ENCODE data around the gene DNASE1L1. TPM values are rescaled to one million over a fixed set of nuclear protein-coding genes. Genes with fewer than 3 reads are reported as not detected.
A peak's percentile ranks its signal among the peaks of the same experiment; 100 is the strongest.

DNASE1L1 gene
- total and polyA plus RNA-seq, 5 donors from 2014 or later = 12.2 to 29.7 (median 19.9) TPM

- peaks cover 4% of the 10 kb centered on the region for H3K36me3 Mint-ChIP-seq
- peak; percentile 98 to 99 for ATAC-seq (ENCODE audit: low read depth in 2 of 2)
- peak within 1 kb of the TSS; percentile 78 to 89 (median 86) for H3K27ac Mint-ChIP-seq
- H3K9me3 Mint-ChIP-seq = peaks cover 0 to 1% (median 0%) of the 10 kb centered on the region in 7 donors
- H3K27me3 ChIP-seq (ENCODE audit: control insufficient read depth, insufficient read depth, low read length) = no peaks in the 10 kb centered on the region
- H3K27me3 Mint-ChIP-seq = no peaks in the 10 kb centered on the region
- peak within 1 kb of the TSS; percentile 53 for H3K4me3 ChIP-seq (ENCODE audit: low read depth, low read length)
- H3K27ac ChIP-seq (ENCODE audit: insufficient read depth, low read length, poor library complexity, severe bottlenecking) = peak within 1 kb of the TSS; percentile 67
- peak within 1 kb of the TSS; percentile 86 to 96 (median 88) for H3K4me3 Mint-ChIP-seq
- DNase-seq = peak; percentile 81 to 93 (median 88)
- peaks cover 0 to 30% (median 17%) of the 10 kb centered on the region in 4 donors for H3K4me1 Mint-ChIP-seq
- no peaks in the 10 kb centered on the region for H3K9me3 ChIP-seq (ENCODE audit: control insufficient read depth in 2 of 2, low read length in 2 of 2)
- H3K4me1 ChIP-seq (ENCODE audit: control insufficient read depth, insufficient read depth, low read length, poor library complexity, severe bottlenecking) = peaks cover 19% of the 10 kb centered on the region
- peaks cover 3% of the 10 kb centered on the region for H3K36me3 ChIP-seq (ENCODE audit: control insufficient read depth, insufficient read depth, low read length)
Measured at GRCh38 chrX:154428176-154429171, 19.4 kb upstream of the DNASE1L1 start, which contains the start of gene ATP6AP1. Gene ATP6AP1 (plus strand): TSS chrX:154428677. CDS start chrX:154428693, 16 bp downstream.

- no peaks in the 10 kb centered on the region for H3K27me3 Mint-ChIP-seq
- no peaks in the 10 kb centered on the region for H3K36me3 Mint-ChIP-seq
- Histone ChIP-seq H3K4me3 (ENCODE audit: low read depth, low read length) (no peak overlapping the region), H3K27me3 (ENCODE audit: control insufficient read depth, insufficient read depth, low read length) (no peaks in the 10 kb centered on the region), H3K27ac (ENCODE audit: insufficient read depth, low read length, poor library complexity, severe bottlenecking) (peak overlapping the region; percentile 67), H3K36me3 (ENCODE audit: control insufficient read depth, insufficient read depth, low read length) (no peaks in the 10 kb centered on the region), H3K4me1 (ENCODE audit: control insufficient read depth, insufficient read depth, low read length, poor library complexity, severe bottlenecking) (peaks cover 19% of the 10 kb centered on the region), H3K9me3 (ENCODE audit: control insufficient read depth in 2 of 2, low read length in 2 of 2) (no peaks in the 10 kb centered on the region)
- ATAC-seq (ENCODE audit: low read depth in 2 of 2) = no peak
- H3K4me3 Mint-ChIP-seq = peak overlapping the region in 2 of 4 donors; percentile 41 to 43
- peak overlapping the region in 1 of 3 donors; percentile 20 for H3K27ac Mint-ChIP-seq
- peaks cover 0 to 1% (median 0%) of the 10 kb centered on the region in 7 donors for H3K9me3 Mint-ChIP-seq
- H3K4me1 Mint-ChIP-seq = peaks cover 0 to 30% (median 17%) of the 10 kb centered on the region in 4 donors
- DNase-seq = no peak
Measured at GRCh38 chrX:154426916-154427770, 18.1 kb upstream of the DNASE1L1 start.

- no peak for ATAC-seq (ENCODE audit: low read depth in 2 of 2)
- H3K36me3 Mint-ChIP-seq = no peaks in the 10 kb centered on the region
- H3K27ac ChIP-seq (ENCODE audit: insufficient read depth, low read length, poor library complexity, severe bottlenecking) = no peak overlapping the region
- H3K36me3 ChIP-seq (ENCODE audit: control insufficient read depth, insufficient read depth, low read length) = no peaks in the 10 kb centered on the region
- DNase-seq = no peak
- no peaks in the 10 kb centered on the region for H3K4me1 ChIP-seq (ENCODE audit: control insufficient read depth, insufficient read depth, low read length, poor library complexity, severe bottlenecking)
- H3K9me3 Mint-ChIP-seq = peaks cover 0 to 1% (median 0%) of the 10 kb centered on the region in 7 donors
- H3K9me3 ChIP-seq (ENCODE audit: control insufficient read depth in 2 of 2, low read length in 2 of 2) = no peaks in the 10 kb centered on the region
- no peaks in the 10 kb centered on the region for H3K27me3 ChIP-seq (ENCODE audit: control insufficient read depth, insufficient read depth, low read length)
- no peak overlapping the region for H3K27ac Mint-ChIP-seq
- H3K4me3 Mint-ChIP-seq = no peak overlapping the region
- H3K4me3 ChIP-seq (ENCODE audit: low read depth, low read length) = no peak overlapping the region
- peaks cover 0 to 3% (median 0%) of the 10 kb centered on the region in 4 donors for H3K4me1 Mint-ChIP-seq
- no peaks in the 10 kb centered on the region for H3K27me3 Mint-ChIP-seq
Measured at GRCh38 chrX:154420402-154420756, 11.3 kb upstream of the DNASE1L1 start.

- ATAC-seq (ENCODE audit: low read depth in 2 of 2) (no peak), DNase-seq (no peak)
- H3K4me1 Mint-ChIP-seq = peaks cover 0 to 3% (median 0%) of the 10 kb centered on the region in 4 donors
- Histone ChIP-seq H3K4me3 (ENCODE audit: low read depth, low read length) (no peak overlapping the region), H3K9me3 (ENCODE audit: control insufficient read depth in 2 of 2, low read length in 2 of 2) (no peaks in the 10 kb centered on the region), H3K4me1 (ENCODE audit: control insufficient read depth, insufficient read depth, low read length, poor library complexity, severe bottlenecking) (no peaks in the 10 kb centered on the region), H3K27me3 (ENCODE audit: control insufficient read depth, insufficient read depth, low read length) (no peaks in the 10 kb centered on the region), H3K36me3 (ENCODE audit: control insufficient read depth, insufficient read depth, low read length) (no peaks in the 10 kb centered on the region), H3K27ac (ENCODE audit: insufficient read depth, low read length, poor library complexity, severe bottlenecking) (no peak overlapping the region)
- H3K27me3 Mint-ChIP-seq = no peaks in the 10 kb centered on the region
- no peak overlapping the region for H3K4me3 Mint-ChIP-seq
- no peak overlapping the region for H3K27ac Mint-ChIP-seq
- peaks cover 0 to 1% (median 0%) of the 10 kb centered on the region in 7 donors for H3K9me3 Mint-ChIP-seq
- H3K36me3 Mint-ChIP-seq = no peaks in the 10 kb centered on the region
Measured at GRCh38 chrX:154419688-154420401, 10.8 kb upstream of the DNASE1L1 start.

GRCh38 chrX:154419189-154419588 lies 10.1 kb upstream of the DNASE1L1 start:
- Histone ChIP-seq H3K4me3 (ENCODE audit: low read depth, low read length) (no peak overlapping the region), H3K36me3 (ENCODE audit: control insufficient read depth, insufficient read depth, low read length) (no peaks in the 10 kb centered on the region), H3K9me3 (ENCODE audit: control insufficient read depth in 2 of 2, low read length in 2 of 2) (no peaks in the 10 kb centered on the region), H3K4me1 (ENCODE audit: control insufficient read depth, insufficient read depth, low read length, poor library complexity, severe bottlenecking) (no peaks in the 10 kb centered on the region), H3K27me3 (ENCODE audit: control insufficient read depth, insufficient read depth, low read length) (no peaks in the 10 kb centered on the region), H3K27ac (ENCODE audit: insufficient read depth, low read length, poor library complexity, severe bottlenecking) (no peak overlapping the region)
- no peak overlapping the region for H3K27ac Mint-ChIP-seq
- DNase-seq = no peak
- no peaks in the 10 kb centered on the region for H3K36me3 Mint-ChIP-seq
- H3K4me1 Mint-ChIP-seq = peaks cover 0 to 3% (median 0%) of the 10 kb centered on the region in 4 donors
- peaks cover 0 to 1% (median 0%) of the 10 kb centered on the region in 7 donors for H3K9me3 Mint-ChIP-seq
- ATAC-seq (ENCODE audit: low read depth in 2 of 2) = no peak
- peak overlapping the region in 1 of 4 donors; percentile 83 for H3K4me3 Mint-ChIP-seq
- no peaks in the 10 kb centered on the region for H3K27me3 Mint-ChIP-seq

GRCh38 chrX:154417157-154417556 lies 8.1 kb upstream of the DNASE1L1 start:
- no peak overlapping the region for H3K4me3 ChIP-seq (ENCODE audit: low read depth, low read length)
- Mint-ChIP-seq H3K27me3 (no peaks in the 10 kb centered on the region), H3K4me3 (no peak overlapping the region), H3K4me1 (peaks cover 0 to 10% (median 5%) of the 10 kb centered on the region in 4 donors), H3K36me3 (no peaks in the 10 kb centered on the region), H3K9me3 (peaks cover 0 to 1% (median 0%) of the 10 kb centered on the region in 7 donors), H3K27ac (peak overlapping the region in 1 of 3 donors; percentile 73)
- no peaks in the 10 kb centered on the region for H3K9me3 ChIP-seq (ENCODE audit: control insufficient read depth in 2 of 2, low read length in 2 of 2)
- peaks cover 3% of the 10 kb centered on the region for H3K36me3 ChIP-seq (ENCODE audit: control insufficient read depth, insufficient read depth, low read length)
- no peak overlapping the region for H3K27ac ChIP-seq (ENCODE audit: insufficient read depth, low read length, poor library complexity, severe bottlenecking)
- peaks cover 10% of the 10 kb centered on the region for H3K4me1 ChIP-seq (ENCODE audit: control insufficient read depth, insufficient read depth, low read length, poor library complexity, severe bottlenecking)
- DNase-seq = no peak
- no peak for ATAC-seq (ENCODE audit: low read depth in 2 of 2)
- H3K27me3 ChIP-seq (ENCODE audit: control insufficient read depth, insufficient read depth, low read length) = no peaks in the 10 kb centered on the region

GRCh38 chrX:154413142-154413541 lies 4.1 kb upstream of the DNASE1L1 start:
- no peaks in the 10 kb centered on the region for H3K27me3 Mint-ChIP-seq
- Histone ChIP-seq H3K4me1 (ENCODE audit: control insufficient read depth, insufficient read depth, low read length, poor library complexity, severe bottlenecking) (peaks cover 16% of the 10 kb centered on the region), H3K27me3 (ENCODE audit: control insufficient read depth, insufficient read depth, low read length) (no peaks in the 10 kb centered on the region), H3K9me3 (ENCODE audit: control insufficient read depth in 2 of 2, low read length in 2 of 2) (no peaks in the 10 kb centered on the region), H3K4me3 (ENCODE audit: low read depth, low read length) (no peak overlapping the region), H3K36me3 (ENCODE audit: control insufficient read depth, insufficient read depth, low read length) (peaks cover 3% of the 10 kb centered on the region), H3K27ac (ENCODE audit: insufficient read depth, low read length, poor library complexity, severe bottlenecking) (peak overlapping the region; percentile 76)
- no peak for ATAC-seq (ENCODE audit: low read depth in 2 of 2)
- H3K9me3 Mint-ChIP-seq = peaks cover 0 to 3% (median 0%) of the 10 kb centered on the region in 7 donors
- DNase-seq = no peak
- peaks cover 3 to 21% (median 8%) of the 10 kb centered on the region in 4 donors for H3K4me1 Mint-ChIP-seq
- peak overlapping the region in 3 of 4 donors; percentile 85 to 87 (median 86) for H3K4me3 Mint-ChIP-seq
- peak overlapping the region in 2 of 3 donors; percentile 83 to 84 for H3K27ac Mint-ChIP-seq
- H3K36me3 Mint-ChIP-seq = no peaks in the 10 kb centered on the region
